ENCODE data around the gene AURKA.

- TF ChIP-seq POLR2A (IDR thresholded peaks at IDR 0.05; ENCODE audit: low read depth, low read length) (no peak), POU2F2 (IDR thresholded peaks at IDR 0.05; ENCODE audit: low read depth, low read length) (no peak)
Observed at GRCh38 chr20:56323656-56324055, 68.4 kb downstream of the AURKA start.

Measured in GM12891 (cell line).